ACHN (cell line): ENCODE data around the gene LSM14B.

Source experiments
- DNase-seq: peaks from one replicate; pipeline ENCODE4 v3.0.0-alpha.2; 2015
- in situ Hi-C: cut with HindIII; loops from 2 replicates; pipeline ENCODE4 v1.10.0; 2017; ENCODE audit warnings: low sequenced_read_pairs, low pct_ligation_motif_present, low pct_unique_long_range_greater_than_20kb

The LSM14B gene

DNA sequence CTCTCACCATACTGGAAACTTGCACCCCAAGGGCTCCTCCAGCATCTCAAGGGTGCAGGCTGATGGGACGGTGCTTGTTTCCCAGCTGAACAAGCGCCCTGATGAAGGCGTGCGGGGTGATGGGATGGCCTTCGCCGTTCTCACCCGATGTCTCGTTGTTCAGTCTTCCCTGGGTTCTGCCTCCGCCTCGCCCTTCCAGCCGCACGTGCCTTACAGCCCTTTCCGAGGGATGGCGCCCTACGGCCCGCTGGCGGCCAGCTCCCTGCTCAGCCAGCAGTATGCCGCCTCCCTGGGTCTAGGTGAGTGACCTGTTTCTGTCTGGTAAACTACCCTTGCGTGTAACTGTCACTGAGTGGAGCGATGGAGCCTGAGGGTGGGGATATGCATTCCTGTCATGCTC is 3.9 kb downstream of the LSM14B start:
- no peak for DNase-seq
- in situ Hi-C loops, result no loop called here

GRCh38 chr20:62127799-62128198 is 5.5 kb downstream of the LSM14B start:
- DNase-seq, result no peak
- in situ Hi-C loops, result no loop called here

- in situ Hi-C loops, result no loop called here
- DNase-seq, result no peak
These were observed 6.2 kb downstream of the LSM14B start for GRCh38 chr20:62128502-62128901.

GRCh38 chr20:62129731-62130531 is 7.7 kb downstream of the LSM14B start:
- in situ Hi-C loops, result no loop called here
- DNase-seq, result no peak

DNA sequence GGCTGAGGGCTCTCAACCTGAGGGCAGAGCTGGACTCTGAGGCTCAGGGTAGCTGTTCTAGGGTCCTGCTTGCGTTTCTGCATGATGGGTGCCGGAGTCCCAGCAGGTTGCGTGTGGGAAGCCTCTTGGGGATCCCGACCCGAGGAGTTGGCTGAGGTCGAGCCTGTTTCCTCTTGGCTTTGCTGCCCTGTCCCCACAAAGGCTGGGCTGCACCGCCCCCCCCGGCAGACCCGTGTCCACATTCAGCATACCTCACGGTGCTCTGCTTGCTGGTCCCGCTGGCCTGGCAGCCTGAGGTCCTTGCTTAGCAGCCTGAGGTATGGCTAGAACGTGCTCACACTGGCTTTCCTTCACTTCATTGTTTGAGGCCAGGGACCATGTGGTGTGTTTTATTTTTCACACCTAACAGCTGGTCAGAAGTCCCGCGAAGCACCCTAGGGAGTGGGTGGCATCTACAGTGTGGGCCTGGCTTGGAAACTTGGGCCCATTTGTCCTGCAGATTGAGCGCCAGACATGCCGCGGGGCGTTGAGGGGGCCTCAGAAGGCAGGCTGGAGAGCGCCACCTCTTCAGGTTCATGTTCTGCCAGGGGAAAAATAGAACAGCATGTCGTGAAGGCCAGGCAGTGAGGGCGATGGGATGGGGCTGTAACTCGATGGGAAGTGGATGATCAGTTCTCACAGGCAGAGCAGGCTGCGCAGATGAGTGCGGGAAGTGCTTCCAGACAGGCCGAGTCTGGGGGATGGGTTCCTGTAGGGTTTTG is 9.5 kb downstream of the LSM14B start:
- in situ Hi-C loops, result no loop called here
- no peak for DNase-seq

- no peak for DNase-seq
- in situ Hi-C loops, result no loop called here
These were observed 10.1 kb downstream of the LSM14B start for GRCh38 chr20:62132421-62132820.

DNA sequence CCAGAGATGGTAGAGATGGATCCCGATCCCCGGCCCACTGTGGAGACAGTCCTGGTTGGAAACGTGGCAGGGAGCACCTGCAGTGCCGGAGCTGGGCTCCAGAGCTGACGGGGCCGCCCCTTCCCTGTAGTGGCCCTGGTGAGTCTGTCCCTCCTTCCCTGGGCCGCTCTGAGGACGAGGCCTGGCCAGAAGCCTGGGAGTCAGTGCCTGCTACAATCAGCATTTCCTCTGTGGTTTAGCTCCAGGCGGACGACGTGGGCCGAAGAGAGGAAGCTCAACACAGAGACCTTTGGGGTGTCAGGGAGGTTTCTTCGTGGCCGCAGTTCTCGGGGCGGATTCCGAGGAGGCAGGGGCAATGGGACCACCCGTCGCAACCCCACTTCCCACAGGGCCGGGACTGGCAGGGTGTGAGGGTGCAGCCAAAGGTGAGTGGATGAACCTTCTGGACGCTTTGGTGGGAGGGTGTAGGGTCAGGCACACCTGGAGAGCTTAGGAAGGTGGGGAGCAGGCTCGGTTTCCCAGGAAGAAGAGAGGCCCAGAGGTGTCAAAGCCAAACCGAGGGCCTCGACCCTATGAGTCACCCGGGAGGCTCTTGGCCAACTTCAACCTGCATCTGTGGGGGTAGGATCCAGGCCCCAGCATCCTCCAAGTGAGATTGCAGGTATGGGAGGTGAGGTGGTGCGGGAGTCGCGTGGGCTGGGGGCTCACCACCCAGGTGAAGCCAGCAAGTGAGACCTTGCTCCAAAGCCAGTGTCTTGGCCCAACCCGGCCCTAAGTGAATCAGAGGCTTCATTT is 11.0 kb downstream of the LSM14B start:
- in situ Hi-C loops, result no loop called here
- DNase-seq, result no peak

GRCh38 chr20:62133864-62134263 is 11.6 kb downstream of the LSM14B start:
- no peak for DNase-seq
- in situ Hi-C loops, result no loop called here

- DNase-seq, result no peak
- in situ Hi-C loops, result no loop called here
These were observed 12.5 kb downstream of the LSM14B start for GRCh38 chr20:62134735-62135231.

GRCh38 chr20:62135573-62136266 is 13.4 kb downstream of the LSM14B start:
- no peak for DNase-seq
- in situ Hi-C loops, result no loop called here

GRCh38 chr20:62136283-62137091 is 14.2 kb downstream of the LSM14B start:
- peak; percentile 69 for DNase-seq
- in situ Hi-C loops, result no loop called here

DNA sequence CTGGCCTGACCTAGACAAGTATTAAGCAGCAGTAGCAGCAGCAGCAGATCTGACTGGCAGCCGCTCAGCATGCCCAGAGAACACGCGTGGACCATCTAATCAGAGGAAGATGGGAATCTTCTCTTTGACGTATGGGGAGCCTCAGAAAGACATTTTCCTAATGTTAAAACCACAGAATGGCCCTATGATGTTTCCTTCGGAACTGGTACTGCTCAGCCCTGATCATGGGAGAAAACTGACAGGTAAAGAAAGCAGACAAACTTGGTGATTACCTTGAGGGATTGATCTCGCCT is 14.8 kb downstream of the LSM14B start:
- no peak for DNase-seq
- in situ Hi-C loops, result no loop called here

DNA sequence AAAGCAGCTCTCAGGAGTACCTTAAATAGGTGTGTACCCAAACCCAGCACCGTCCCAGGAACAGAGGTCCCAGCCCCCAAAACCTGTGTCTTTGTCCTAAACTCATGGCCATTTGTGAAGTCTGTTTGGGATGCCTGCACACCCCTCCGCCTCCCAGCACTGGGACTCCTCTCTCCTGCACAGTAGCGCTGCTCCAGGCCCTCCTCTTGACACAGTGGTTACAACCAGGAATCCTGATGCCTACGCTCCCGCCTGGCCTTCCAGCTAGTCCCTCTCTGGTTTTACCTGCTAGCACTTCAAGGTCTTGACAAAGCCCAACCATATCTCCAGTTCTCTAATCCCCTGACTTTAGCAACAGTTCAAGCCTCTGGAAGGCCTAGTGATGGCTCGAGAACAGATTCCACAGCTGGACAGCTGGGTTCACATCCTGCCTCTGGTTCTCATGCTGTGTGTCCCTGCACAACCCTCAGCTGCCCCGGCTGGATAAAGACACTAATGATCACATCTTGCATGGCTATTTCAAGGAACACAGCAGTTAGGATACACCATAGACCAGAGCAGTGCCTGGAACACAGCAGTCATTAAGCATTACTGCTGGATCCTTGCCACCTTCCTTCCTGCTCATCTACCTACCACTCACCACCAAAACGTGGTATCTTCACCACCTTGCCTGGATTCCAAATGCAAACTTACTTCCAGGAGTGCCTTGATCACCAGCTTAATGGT is 15.4 kb downstream of the LSM14B start:
- in situ Hi-C loops, result no loop called here
- DNase-seq, result no peak

- no peak for DNase-seq
- in situ Hi-C loops, result no loop called here
These were observed 15.9 kb downstream of the LSM14B start for GRCh38 chr20:62138204-62138543.

GRCh38 chr20:62138912-62139311 is 16.6 kb downstream of the LSM14B start:
- in situ Hi-C loops, result no loop called here
- DNase-seq, result no peak

DNA sequence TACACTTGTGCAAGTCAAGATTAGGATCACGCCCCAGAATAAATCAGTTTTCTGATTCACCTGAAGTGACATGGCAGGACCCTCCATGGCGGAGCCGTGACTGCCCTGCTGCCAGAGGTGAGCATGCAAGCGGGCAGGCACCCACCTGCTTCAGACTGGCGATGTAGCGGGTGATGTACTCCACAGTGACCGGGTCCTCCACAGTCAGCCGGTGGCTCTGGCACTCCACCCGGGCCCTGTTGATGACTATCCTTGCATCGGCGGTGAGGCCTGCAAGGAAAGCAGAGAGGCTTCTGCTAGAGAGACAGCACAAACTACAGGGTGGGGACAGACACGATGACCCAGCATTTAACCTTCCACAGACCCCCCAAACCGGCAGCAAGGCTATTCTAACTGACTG is 17.4 kb downstream of the LSM14B start:
- in situ Hi-C loops, result no loop called here
- no peak for DNase-seq

DNA sequence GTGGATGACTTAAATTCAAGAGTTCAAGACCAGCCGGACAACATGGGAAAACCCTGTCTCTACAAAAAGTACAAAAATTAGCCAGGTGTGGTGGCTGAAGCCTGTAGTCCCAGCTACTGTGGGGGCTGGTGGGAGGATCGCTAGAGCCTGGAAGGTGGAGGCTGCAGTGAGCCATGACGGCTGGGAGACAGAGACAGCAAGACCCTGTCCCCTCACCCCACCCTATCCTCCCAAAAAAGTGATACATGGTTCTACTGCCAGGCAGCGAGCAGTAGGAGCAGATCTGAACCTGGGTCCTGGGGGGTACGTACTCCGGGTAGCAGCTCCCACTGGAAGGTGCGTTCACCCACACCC is 18.7 kb downstream of the LSM14B start:
- DNase-seq, result no peak
- in situ Hi-C loops, result no loop called here
